ENCODE data around the gene MAP3K9.

DNA sequence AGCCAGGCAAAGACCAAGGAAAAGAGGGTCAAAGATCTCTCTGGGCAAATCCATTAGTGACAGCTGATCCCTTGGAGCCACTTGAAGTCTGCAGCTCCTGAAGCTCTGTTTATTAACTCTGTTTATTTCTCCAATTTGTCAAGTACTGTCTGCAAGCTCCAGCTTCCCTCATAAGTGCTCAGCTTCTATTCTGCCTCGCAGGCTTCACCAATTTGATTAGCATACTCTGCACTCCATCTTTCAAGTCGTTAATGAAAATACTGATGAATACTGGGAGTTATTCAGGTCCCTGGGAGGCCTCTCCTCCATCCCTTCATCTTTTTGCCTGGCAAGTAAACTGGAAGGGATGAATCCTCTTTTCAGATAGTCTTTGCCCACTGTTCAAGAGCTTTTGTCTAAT lies 113.3 kb downstream of the MAP3K9 start:
- TF ChIP-seq RARB (CRISPR knock-in tag; IDR thresholded peaks at IDR 0.05) (no peak), ZNF8 (CRISPR knock-in tag; IDR thresholded peaks at IDR 0.05) (no peak), PPARA (CRISPR knock-in tag; IDR thresholded peaks at IDR 0.05; ENCODE audit: borderline replicate concordance) (no peak), ISL1 (CRISPR knock-in tag; IDR thresholded peaks at IDR 0.05) (no peak), ESRRG (CRISPR knock-in tag; IDR thresholded peaks at IDR 0.05) (no peak), OSR1 (CRISPR knock-in tag; IDR thresholded peaks at IDR 0.05) (no peak), ZNF70 (CRISPR knock-in tag; IDR thresholded peaks at IDR 0.05) (no peak)
